SK-N-MC (cell line): ENCODE results near the gene NT5C3B.

ENCODE experiments used
- EZH2 ChIP-seq: fragments of 200-600 bp; sonication (generic); IDR thresholded peaks from one replicate; pipeline ENCODE4 v1.6.1; 2017; ENCODE audit warnings: antibody characterized with exemption
- POLR2AphosphoS5 ChIP-seq: IDR thresholded peaks from 2 replicates; pipeline ENCODE4 v1.6.1; 2012; ENCODE audit warnings: mild to moderate bottlenecking, low read depth, low read length, borderline replicate concordance

GRCh38 chr17:41835214-41835799 is 725 bp downstream of the NT5C3B start:
- TF ChIP-seq POLR2AphosphoS5 (no peak), EZH2 (no peak)
